ENCODE results near the gene LILRA5.
"Not testable (repeated sequence)": the region's sequence is repeated elsewhere in the genome, so short reads cannot be mapped to it uniquely, and the experiment has no call there.

LILRA5 gene

DNA sequence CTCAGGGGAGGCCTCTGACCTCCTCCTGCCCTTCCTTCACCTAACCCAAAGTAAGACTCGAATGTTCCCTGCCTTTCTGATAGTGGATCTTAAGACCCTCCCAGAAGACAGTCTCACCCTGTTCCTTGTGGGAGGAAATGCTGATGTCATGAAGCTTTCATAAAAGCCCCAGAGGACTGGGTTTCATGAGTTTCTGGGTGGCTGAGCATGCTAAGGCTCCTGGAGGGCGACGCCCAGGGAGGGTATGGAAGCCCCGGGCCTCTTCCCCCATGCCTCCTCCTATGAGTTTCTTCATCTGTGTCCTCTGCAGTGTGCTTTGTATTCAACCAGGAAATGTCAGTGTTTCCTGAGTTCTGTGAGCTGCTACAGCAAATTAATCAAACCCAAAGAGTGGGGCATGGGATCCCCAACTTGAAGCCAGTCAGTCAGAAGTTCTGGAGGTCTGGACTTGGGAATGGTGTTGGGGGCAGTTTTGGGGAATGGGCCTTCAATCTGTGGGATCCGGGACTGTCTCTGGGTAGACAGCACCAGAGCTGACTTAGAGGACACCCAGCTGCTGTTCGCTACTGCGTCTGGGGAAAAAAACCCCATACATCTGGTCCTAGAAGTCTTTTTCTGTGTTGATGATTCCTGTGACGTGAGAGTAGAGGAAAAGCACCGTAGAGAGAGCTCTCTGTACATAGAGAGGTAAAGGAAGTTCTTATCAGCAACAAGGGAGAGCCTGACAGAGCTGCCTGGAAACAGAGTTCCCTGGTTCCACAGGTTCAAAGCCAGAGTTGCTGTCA lies 30.1 kb downstream of the LILRA5 start:
- TF ChIP-seq, protein P1, sequence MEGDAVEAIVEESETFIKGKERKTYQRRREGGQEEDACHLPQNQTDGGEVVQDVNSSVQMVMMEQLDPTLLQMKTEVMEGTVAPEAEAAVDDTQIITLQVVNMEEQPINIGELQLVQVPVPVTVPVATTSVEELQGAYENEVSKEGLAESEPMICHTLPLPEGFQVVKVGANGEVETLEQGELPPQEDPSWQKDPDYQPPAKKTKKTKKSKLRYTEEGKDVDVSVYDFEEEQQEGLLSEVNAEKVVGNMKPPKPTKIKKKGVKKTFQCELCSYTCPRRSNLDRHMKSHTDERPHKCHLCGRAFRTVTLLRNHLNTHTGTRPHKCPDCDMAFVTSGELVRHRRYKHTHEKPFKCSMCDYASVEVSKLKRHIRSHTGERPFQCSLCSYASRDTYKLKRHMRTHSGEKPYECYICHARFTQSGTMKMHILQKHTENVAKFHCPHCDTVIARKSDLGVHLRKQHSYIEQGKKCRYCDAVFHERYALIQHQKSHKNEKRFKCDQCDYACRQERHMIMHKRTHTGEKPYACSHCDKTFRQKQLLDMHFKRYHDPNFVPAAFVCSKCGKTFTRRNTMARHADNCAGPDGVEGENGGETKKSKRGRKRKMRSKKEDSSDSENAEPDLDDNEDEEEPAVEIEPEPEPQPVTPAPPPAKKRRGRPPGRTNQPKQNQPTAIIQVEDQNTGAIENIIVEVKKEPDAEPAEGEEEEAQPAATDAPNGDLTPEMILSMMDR (IDR thresholded peaks at IDR 0.05; ENCODE audit: low read depth, low read length), result no peak
- no peak for DNase-seq (ENCODE audit: low read depth in 2 of 2)
- no peak overlapping the region for H3K4me3 ChIP-seq (replicated peaks in 1 of 2; ENCODE audit: low read depth in 2 of 2, low read length in 2 of 2)

DNA sequence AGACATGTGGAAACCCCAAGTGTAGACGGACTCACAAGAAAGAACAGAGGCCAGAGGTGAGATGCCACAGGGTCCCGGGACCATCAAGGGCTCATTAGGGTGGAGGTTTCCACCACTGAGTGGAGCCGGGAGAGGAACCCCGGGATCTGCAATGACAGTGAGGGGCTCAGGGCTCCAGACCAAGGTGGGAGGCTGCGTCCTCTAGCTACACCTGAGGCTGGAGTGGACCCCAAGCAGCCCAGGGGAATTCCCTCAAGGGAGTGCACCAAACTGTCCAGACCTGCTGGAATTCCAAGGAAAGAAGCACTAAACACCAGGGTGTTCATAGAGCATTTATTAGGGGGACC lies 31.3 kb downstream of the LILRA5 start:
- not testable (repeated sequence) for DNase-seq (ENCODE audit: low read depth in 2 of 2); H3K4me3 ChIP-seq (replicated peaks in 1 of 2; ENCODE audit: low read depth in 2 of 2, low read length in 2 of 2)

- TF ChIP-seq, protein P1 (IDR thresholded peaks at IDR 0.05; ENCODE audit: low read depth, low read length), result no peak
- DNase-seq (ENCODE audit: low read depth in 2 of 2), result no peak
- no peak within 1 kb of the TSS for H3K4me3 ChIP-seq (replicated peaks in 1 of 2; ENCODE audit: low read depth in 2 of 2, low read length in 2 of 2)
Observed at GRCh38 chr19:54281007-54281728, 31.8 kb downstream of the LILRA5 start, which contains the start of gene LILRB2. Gene LILRB2 (minus strand): TSS chr19:54281110. CDS start chr19:54280496, 614 bp downstream.

GRCh38 chr19:54280441-54280840 lies 32.5 kb downstream of the LILRA5 start:
- not testable (repeated sequence) for H3K4me3 ChIP-seq (replicated peaks in 1 of 2; ENCODE audit: low read depth in 2 of 2, low read length in 2 of 2); DNase-seq (ENCODE audit: low read depth in 2 of 2)

DNA sequence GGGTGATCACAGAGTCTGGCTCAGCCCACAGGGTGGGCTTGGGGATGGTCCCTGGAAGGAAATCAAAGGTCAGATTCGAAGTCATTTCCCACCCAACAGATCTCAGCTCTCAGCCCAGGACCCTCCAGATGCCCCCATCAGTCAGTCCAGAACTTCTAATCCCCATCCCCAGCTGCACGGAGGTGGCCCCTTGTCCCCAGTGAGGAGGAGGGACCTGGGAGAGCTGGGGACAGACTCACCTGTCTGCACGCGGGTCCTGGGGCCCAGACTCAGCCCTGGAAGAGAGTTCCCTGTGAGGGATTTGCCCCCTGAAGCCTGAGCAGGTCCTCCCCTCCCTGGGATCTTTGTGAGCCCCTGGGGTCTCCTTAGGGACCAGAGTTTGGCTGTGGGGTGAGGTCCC lies 32.9 kb downstream of the LILRA5 start:
- not testable (repeated sequence) for H3K4me3 ChIP-seq (replicated peaks in 1 of 2; ENCODE audit: low read depth in 2 of 2, low read length in 2 of 2); DNase-seq (ENCODE audit: low read depth in 2 of 2)

GRCh38 chr19:54279406-54279962 lies 33.5 kb downstream of the LILRA5 start:
- TF ChIP-seq, protein P1 (IDR thresholded peaks at IDR 0.05; ENCODE audit: low read depth, low read length), result no peak
- DNase-seq (ENCODE audit: low read depth in 2 of 2), result no peak
- no peak overlapping the region for H3K4me3 ChIP-seq (replicated peaks in 1 of 2; ENCODE audit: low read depth in 2 of 2, low read length in 2 of 2)

- H3K4me3 ChIP-seq (replicated peaks in 1 of 2; ENCODE audit: low read depth in 2 of 2, low read length in 2 of 2); DNase-seq (ENCODE audit: low read depth in 2 of 2): not testable (repeated sequence)
Observed at GRCh38 chr19:54278571-54279195, 34.3 kb downstream of the LILRA5 start.

DNA sequence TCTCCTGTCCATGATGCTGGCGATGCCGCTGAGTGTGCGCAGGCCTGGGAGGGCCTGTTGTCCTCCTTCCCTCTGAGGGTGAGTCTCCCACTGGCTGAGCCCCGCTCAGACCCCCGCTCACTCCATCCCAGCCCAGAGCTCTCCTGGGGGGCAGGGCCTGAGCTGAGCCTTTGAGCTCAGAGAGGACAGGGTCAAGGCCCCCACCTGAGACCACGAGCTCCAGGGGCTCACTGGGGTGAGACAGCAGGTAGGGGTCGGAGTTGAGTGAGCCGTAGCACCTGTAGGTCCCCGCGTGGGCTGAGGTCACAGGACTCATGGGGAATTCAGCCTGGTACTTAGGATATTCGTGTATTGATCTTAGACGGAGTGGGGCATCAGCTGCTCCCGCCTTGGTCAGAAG lies 34.9 kb downstream of the LILRA5 start:
- H3K4me3 ChIP-seq (replicated peaks in 1 of 2; ENCODE audit: low read depth in 2 of 2, low read length in 2 of 2); DNase-seq (ENCODE audit: low read depth in 2 of 2): not testable (repeated sequence)

DNA sequence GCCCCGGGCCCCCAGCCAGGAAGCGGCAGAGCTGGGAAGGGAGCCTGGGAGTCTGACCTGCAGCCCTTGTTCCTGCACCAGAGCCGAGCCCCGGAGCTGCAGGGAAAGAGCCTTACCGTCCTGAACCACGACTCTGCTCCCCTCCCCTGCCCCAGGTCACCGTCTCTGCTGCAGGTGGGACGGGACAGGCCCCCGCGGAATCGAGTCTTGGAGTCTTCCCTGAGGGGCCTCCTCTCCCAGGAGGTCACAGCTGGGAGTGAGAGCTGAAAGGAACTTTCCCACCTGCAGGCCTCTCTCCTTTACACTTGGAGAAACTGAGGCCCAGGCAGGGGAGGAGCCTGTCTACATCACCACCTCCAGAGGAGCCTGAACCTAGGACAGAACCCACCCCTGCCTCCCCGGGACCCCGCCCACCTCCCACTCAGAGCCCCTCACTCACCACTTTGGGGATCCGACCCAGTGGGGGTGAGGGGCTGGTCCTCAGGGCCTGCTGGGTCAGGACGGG lies 35.8 kb downstream of the LILRA5 start:
- not testable (repeated sequence) for H3K4me3 ChIP-seq (replicated peaks in 1 of 2; ENCODE audit: low read depth in 2 of 2, low read length in 2 of 2); DNase-seq (ENCODE audit: low read depth in 2 of 2)

Data from cardiac fibroblast (primary cell).